AG09319 (cell line): ENCODE data around the gene SLC29A4.
"Not testable (repeated sequence)": the region's sequence is repeated elsewhere in the genome, so short reads cannot be mapped to it uniquely, and the experiment has no call there.

ENCODE experiments used
- DNase-seq: peaks from one replicate; pipeline ENCODE4 v3.0.0-alpha.2; 2010; ENCODE audit warnings: low read depth; ENCODE audit errors: extremely low read depth
- CTCF ChIP-seq: IDR thresholded peaks from 2 replicates; pipeline ENCODE4 v1.5.1; 2011; ENCODE audit warnings: low read depth, mild to moderate bottlenecking, inconsistent platforms, low read length, moderate library complexity

The SLC29A4 gene

DNA sequence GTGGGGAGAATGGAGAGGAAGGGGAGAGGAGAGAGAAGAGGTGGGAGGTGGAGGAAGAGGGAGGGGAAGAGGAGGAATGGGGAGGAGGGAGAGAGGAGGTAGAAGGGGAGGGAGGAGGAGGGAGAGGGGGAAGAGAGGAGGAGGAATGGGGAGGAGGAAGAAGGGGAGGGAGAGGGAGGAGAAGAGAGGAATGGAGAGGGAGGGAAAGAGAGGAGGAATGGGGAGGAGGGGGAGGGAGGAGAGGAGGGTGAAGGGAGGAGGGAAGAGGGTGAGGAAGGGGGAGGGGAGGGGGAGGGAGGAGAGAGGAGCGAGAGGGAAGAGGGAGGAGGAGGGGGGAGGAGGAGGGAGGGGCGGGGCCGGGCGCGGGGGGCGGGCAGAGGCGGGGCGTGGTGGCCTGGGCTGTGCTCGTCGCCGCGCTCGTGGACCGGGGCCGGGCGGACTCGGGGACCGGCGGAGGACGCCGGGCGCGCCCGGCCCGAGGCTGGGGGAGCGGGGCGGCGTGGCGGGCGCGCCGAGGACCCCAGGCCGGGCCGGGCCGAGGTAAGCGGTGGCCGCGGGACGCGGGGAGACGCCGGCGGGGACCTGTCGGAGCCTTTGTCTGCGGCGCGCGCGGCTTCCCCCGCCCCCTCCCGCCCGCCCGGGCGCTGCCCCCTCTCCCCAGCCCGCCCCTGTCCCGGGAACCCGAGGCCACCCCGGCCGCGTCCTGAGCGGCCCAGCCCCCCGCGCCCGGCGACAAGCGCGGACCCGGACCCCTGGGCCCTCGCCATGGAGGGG lies at the start of gene SLC29A4:
Gene SLC29A4, plus strand, starts transcription at position 401 of the 774 bp plus-strand sequence. CDS start 4,874 bp downstream, outside the sequence.
- no peak for TF ChIP-seq CTCF
- peak; percentile 2 for DNase-seq

- no peak for DNase-seq
- TF ChIP-seq CTCF: no peak
Observed at GRCh38 chr7:5234852-5235831, 47.6 kb upstream of the SLC29A4 start.

DNA sequence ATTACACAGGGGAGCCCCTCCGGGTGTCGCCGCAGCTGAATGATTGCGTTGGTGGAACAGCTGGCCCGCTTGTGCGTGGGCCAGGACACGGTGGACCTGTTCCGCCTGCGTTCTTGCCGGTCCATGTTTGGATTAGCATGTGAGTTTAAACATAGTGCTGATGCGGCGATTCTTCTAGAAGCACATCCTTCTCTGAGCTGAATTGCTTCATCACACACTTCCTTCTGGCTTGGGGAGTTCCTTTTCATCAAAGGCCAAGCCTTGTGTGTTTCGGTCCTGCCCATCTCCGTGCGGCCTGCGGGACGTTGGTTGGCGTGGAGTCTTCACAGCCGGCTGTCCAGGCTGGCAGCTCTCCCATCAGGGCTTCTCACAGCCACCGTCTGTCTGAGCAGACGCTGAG lies 45.5 kb upstream of the SLC29A4 start:
- no peak for TF ChIP-seq CTCF
- DNase-seq: peak; percentile 30

- TF ChIP-seq CTCF: no peak
Observed at GRCh38 chr7:5238500-5238899, 44.2 kb upstream of the SLC29A4 start.

DNA sequence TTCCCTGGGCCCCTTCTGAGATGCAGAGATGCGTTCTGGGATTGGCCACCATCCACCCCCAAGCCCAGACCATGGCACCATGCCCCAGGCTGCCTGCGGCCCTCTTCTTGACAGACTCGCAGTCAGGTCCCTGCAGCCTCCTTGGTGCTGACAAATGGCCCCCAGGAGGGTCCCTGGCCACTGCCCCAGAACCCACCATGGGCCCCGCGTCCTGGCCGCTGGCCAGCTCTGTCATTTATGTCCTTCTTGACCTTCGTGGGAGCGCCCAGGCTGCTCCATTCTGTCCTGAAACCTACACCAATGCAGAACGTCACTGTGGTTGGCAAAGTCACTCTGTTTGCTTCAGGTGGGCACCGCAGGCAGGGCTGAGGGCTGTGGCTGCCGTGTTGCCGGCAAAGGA lies 39.5 kb upstream of the SLC29A4 start:
- DNase-seq: no peak
- no peak for TF ChIP-seq CTCF

More at GRCh38 chr7:5238500-5238899, 44.2 kb upstream of the SLC29A4 start:
- DNase-seq: no peak

DNA sequence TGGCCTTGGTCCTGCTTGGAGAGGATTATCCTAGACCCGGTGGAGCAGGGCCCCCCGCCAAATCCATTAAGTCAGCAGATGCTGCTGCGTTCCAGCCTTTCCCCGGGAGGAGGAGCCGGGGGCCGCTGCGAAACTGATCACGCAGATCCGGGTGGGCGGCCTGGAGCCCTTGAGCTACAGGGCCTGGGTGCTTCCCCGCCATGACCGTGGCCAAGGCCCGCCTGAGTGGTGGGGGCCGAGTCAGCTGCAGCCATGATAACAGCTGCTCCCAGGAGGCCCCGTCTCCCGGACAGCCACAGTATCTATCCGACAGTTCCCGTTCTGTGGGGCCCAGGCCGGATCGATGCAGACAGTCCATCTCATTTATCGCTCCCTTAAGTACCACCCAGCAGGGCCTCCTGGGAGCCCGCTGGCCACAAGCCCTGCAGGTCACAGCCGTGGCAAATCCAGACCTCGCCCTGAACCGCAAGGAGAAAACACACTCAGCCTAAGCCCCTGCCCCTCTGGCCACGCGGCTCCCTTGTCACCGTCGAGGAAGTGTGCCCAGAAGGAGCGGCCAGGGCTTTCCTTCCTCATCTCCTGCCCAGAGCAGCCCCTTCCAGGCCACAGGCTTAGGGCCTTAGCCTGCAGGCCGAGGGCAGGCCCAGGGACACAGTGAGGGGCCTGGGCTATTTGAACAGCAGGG lies 34.4 kb upstream of the SLC29A4 start:
- no peak for DNase-seq

GRCh38 chr7:5250787-5251186 lies 32.0 kb upstream of the SLC29A4 start:
- not testable (repeated sequence) for DNase-seq

More for the DNA sequence above, 34.4 kb upstream of the SLC29A4 start:
- TF ChIP-seq CTCF: no peak

GRCh38 chr7:5253529-5253928 lies 29.2 kb upstream of the SLC29A4 start:
- DNase-seq: not testable (repeated sequence)

- not testable (repeated sequence) for DNase-seq
Observed at GRCh38 chr7:5254371-5254770, 28.4 kb upstream of the SLC29A4 start.
